Stimulated activated CD8-positive, alpha-beta memory T cell treated with anti-CD3 and anti-CD28 coated beads, Interleukin-4, amount 100 ng/mL, for 48 hours (primary cell): Measurements from ENCODE around the gene MRGPRX1.
"Not testable (repeated sequence)": the region's sequence is repeated elsewhere in the genome, so short reads cannot be mapped to it uniquely, and the experiment has no call there.

Source experiments
- DNase-seq: peaks from one replicate; pipeline ENCODE4 v3.0.0-alpha.2; 2020

The MRGPRX1 gene

GRCh38 chr11:18939314-18939713 lies at the start of gene MRGPRX1:
Gene MRGPRX1 (minus strand): TSS chr11:18939414. CDS start chr11:18934784, 4,630 bp downstream.
- no peak for DNase-seq

GRCh38 chr11:18987454-18988231 lies 48.4 kb upstream of the MRGPRX1 start:
- no peak for DNase-seq

- no peak for DNase-seq
These were observed 47.5 kb upstream of the MRGPRX1 start for GRCh38 chr11:18986744-18987143.

- DNase-seq = no peak
These were observed 42.7 kb upstream of the MRGPRX1 start for GRCh38 chr11:18981897-18982296.

- no peak for DNase-seq
These were observed 35.0 kb upstream of the MRGPRX1 start for GRCh38 chr11:18974192-18974591.

GRCh38 chr11:18972336-18972735 lies 33.1 kb upstream of the MRGPRX1 start:
- DNase-seq = no peak

- DNase-seq = no peak
These were observed 30.5 kb upstream of the MRGPRX1 start for GRCh38 chr11:18969720-18970119.

GRCh38 chr11:18958221-18958910 lies 19.2 kb upstream of the MRGPRX1 start:
- DNase-seq = no peak

- DNase-seq = no peak
These were observed 17.4 kb upstream of the MRGPRX1 start for GRCh38 chr11:18956630-18957029.

- no peak for DNase-seq
These were observed 3.1 kb downstream of the MRGPRX1 start for GRCh38 chr11:18936002-18936673.

- no peak for DNase-seq
These were observed 4.9 kb downstream of the MRGPRX1 start for GRCh38 chr11:18934195-18934814.

GRCh38 chr11:18927550-18928322 lies 11.5 kb downstream of the MRGPRX1 start:
- no peak for DNase-seq

- not testable (repeated sequence) for DNase-seq
These were observed 13.8 kb downstream of the MRGPRX1 start for GRCh38 chr11:18925426-18925825.

GRCh38 chr11:18912883-18913282 lies 26.3 kb downstream of the MRGPRX1 start:
- no peak for DNase-seq

GRCh38 chr11:18907391-18907790 lies 31.8 kb downstream of the MRGPRX1 start:
- no peak for DNase-seq

- DNase-seq = not testable (repeated sequence)
These were observed 38.6 kb downstream of the MRGPRX1 start for GRCh38 chr11:18900637-18901036.

- not testable (repeated sequence) for DNase-seq
These were observed 39.0 kb downstream of the MRGPRX1 start for GRCh38 chr11:18900151-18900611.

GRCh38 chr11:18891712-18892111 lies 47.5 kb downstream of the MRGPRX1 start:
- DNase-seq = not testable (repeated sequence)

GRCh38 chr11:18890615-18891014 lies 48.6 kb downstream of the MRGPRX1 start:
- DNase-seq = no peak
